Measurements from ENCODE around the gene CFAP44. TPM values are rescaled to one million over a fixed set of nuclear protein-coding genes. Genes with fewer than 3 reads are reported as not detected.
"Not testable (repeated sequence)": the region's sequence is repeated elsewhere in the genome, so short reads cannot be mapped to it uniquely, and the experiment has no call there.

Gene CFAP44
- total RNA-seq: 1.3 and 2.6 TPM in 2 replicates

- no peak for FAIRE-seq
- TF ChIP-seq, protein P1, sequence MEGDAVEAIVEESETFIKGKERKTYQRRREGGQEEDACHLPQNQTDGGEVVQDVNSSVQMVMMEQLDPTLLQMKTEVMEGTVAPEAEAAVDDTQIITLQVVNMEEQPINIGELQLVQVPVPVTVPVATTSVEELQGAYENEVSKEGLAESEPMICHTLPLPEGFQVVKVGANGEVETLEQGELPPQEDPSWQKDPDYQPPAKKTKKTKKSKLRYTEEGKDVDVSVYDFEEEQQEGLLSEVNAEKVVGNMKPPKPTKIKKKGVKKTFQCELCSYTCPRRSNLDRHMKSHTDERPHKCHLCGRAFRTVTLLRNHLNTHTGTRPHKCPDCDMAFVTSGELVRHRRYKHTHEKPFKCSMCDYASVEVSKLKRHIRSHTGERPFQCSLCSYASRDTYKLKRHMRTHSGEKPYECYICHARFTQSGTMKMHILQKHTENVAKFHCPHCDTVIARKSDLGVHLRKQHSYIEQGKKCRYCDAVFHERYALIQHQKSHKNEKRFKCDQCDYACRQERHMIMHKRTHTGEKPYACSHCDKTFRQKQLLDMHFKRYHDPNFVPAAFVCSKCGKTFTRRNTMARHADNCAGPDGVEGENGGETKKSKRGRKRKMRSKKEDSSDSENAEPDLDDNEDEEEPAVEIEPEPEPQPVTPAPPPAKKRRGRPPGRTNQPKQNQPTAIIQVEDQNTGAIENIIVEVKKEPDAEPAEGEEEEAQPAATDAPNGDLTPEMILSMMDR (IDR thresholded peaks at IDR 0.05; ENCODE audit: insufficient read depth, low read length, severe bottlenecking): no peak
- DNase-seq (ENCODE audit: low read depth): peak; percentile 41
- Histone ChIP-seq H3K4me3 (ENCODE audit: low read depth, low read length) (peak within 1 kb of the TSS; percentile 24), H3K27me3 (ENCODE audit: control insufficient read depth, insufficient read depth, low read length) (no peaks in the 10 kb centered on the region), H3K36me3 (ENCODE audit: control insufficient read depth, insufficient read depth, low read length) (no peaks in the 10 kb centered on the region)
Observed at GRCh38 chr3:113441051-113441770, at the start of gene CFAP44. Gene CFAP44, minus strand, starts transcription at chr3:113441493. Its CDS starts 7,829 bp downstream, at chr3:113433664.

DNA sequence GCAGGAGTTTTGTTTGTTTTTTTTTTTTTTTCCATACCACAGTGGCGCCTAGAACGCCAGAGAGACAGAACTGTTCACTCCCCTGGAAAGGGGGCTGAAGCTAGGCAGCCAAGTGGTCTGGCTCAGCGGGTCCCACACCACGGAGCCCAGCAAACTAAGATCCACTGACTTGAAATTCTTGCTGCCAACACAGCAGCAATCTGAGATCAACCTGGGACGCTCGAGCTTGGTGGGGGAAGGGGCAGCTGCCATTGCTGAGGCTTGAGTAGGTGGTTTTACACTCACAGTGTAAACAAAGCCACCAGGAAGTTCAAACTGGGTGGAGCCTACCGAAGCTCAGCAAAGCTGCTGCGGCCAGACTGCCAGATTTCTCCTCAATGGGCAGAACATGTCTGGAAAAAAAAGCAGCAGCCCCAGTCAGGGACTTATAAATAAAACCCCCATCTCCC, 43.9 kb upstream of the CFAP44 start:
- Histone ChIP-seq H3K27me3 (ENCODE audit: control insufficient read depth, insufficient read depth, low read length) (no peaks in the 10 kb centered on the region), H3K4me3 (ENCODE audit: low read depth, low read length) (no peak overlapping the region), H3K36me3 (ENCODE audit: control insufficient read depth, insufficient read depth, low read length) (no peaks in the 10 kb centered on the region)
- FAIRE-seq: no peak
- TF ChIP-seq, protein P1 (IDR thresholded peaks at IDR 0.05; ENCODE audit: insufficient read depth, low read length, severe bottlenecking): no peak
- DNase-seq (ENCODE audit: low read depth): peak; percentile 68

DNA sequence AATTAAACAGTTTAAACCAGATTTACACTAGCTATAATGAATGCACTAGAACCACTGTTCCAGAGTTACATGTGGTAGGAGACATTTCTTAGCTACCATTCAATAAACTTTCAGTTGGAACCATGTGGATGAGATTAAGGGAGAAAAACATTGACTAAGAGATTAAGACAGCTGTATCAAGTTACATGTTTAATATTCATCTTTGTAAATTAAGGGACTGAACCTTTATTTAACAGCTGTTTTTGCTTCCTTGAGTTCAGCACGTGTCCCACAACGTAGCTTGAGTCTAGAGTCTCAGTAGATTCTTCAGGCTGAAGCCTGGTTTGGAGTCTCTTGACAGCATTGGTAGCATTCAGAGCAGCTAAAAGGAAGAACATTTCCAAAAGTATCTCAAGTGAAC, 27.2 kb upstream of the CFAP44 start:
- H3K27me3 ChIP-seq (ENCODE audit: control insufficient read depth, insufficient read depth, low read length): no peaks in the 10 kb centered on the region
- DNase-seq (ENCODE audit: low read depth) (no peak), FAIRE-seq (no peak)
- H3K4me3 ChIP-seq (ENCODE audit: low read depth, low read length): no peak overlapping the region
- H3K36me3 ChIP-seq (ENCODE audit: control insufficient read depth, insufficient read depth, low read length): peaks cover 2% of the 10 kb centered on the region
- TF ChIP-seq, protein P1 (IDR thresholded peaks at IDR 0.05; ENCODE audit: insufficient read depth, low read length, severe bottlenecking): no peak

- Histone ChIP-seq H3K4me3 (ENCODE audit: low read depth, low read length) (no peak overlapping the region), H3K36me3 (ENCODE audit: control insufficient read depth, insufficient read depth, low read length) (peaks cover 2% of the 10 kb centered on the region), H3K27me3 (ENCODE audit: control insufficient read depth, insufficient read depth, low read length) (no peaks in the 10 kb centered on the region)
- TF ChIP-seq, protein P1 (IDR thresholded peaks at IDR 0.05; ENCODE audit: insufficient read depth, low read length, severe bottlenecking): no peak
- no peak for DNase-seq (ENCODE audit: low read depth)
- FAIRE-seq: no peak
Observed at GRCh38 chr3:113461488-113461887, 20.2 kb upstream of the CFAP44 start.

DNA sequence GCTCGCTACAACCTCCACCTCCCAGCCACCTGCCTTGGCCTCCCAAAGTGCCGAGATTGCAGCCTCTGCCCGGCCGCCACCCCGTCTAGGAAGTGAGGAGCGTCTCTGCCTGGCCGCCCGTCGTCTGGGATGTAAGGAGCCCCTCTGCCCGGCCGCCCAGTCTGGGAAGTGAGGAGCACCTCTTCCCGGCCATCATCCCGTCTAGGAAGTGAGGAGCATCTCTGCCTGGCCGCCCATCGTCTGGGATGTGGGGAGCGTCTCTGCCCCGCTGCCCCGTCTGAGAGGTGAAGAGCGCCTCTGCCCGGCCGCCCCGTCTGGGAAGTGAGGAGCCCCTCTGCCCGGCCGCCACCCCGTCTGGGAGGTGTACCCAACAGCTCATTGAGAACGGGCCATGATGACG, 17.3 kb upstream of the CFAP44 start:
- H3K4me3 ChIP-seq (ENCODE audit: low read depth, low read length); H3K36me3 ChIP-seq (ENCODE audit: control insufficient read depth, insufficient read depth, low read length); H3K27me3 ChIP-seq (ENCODE audit: control insufficient read depth, insufficient read depth, low read length); FAIRE-seq; DNase-seq (ENCODE audit: low read depth): not testable (repeated sequence)

GRCh38 chr3:113455446-113455845, 14.2 kb upstream of the CFAP44 start:
- H3K36me3 ChIP-seq (ENCODE audit: control insufficient read depth, insufficient read depth, low read length): peaks cover 1% of the 10 kb centered on the region
- no peak for FAIRE-seq

More at GRCh38 chr3:113455446-113455845, 14.2 kb upstream of the CFAP44 start:
- TF ChIP-seq, protein P1 (IDR thresholded peaks at IDR 0.05; ENCODE audit: insufficient read depth, low read length, severe bottlenecking): no peak
- Histone ChIP-seq H3K27me3 (ENCODE audit: control insufficient read depth, insufficient read depth, low read length) (no peaks in the 10 kb centered on the region), H3K4me3 (ENCODE audit: low read depth, low read length) (no peak overlapping the region)
- DNase-seq (ENCODE audit: low read depth): no peak

All from bronchial epithelial cell (primary cell).